Measurements from ENCODE around the gene KISS1.

KISS1 gene

DNA sequence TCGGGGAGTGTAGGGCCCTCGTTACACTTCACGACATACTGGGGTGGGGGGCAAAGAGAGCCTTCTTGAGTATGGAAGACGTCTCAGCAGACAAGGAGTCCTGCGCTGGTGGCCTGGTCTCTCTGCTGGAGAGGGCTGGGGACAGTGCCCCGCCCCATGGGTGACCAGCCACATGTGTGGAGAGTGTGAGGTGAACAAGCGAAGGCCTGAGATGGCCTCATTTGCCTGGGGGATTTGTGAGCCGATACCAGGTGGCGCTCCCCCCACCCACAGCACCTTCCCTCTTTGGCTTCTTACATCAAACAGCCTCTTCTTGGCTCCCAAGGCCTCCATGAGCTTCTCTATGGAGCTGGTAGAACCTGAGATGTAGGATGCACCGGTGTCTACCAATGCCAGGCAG lies 40.4 kb downstream of the KISS1 start:
- DNase-seq (ENCODE audit: low read depth in 2 of 2), result no peak

DNA sequence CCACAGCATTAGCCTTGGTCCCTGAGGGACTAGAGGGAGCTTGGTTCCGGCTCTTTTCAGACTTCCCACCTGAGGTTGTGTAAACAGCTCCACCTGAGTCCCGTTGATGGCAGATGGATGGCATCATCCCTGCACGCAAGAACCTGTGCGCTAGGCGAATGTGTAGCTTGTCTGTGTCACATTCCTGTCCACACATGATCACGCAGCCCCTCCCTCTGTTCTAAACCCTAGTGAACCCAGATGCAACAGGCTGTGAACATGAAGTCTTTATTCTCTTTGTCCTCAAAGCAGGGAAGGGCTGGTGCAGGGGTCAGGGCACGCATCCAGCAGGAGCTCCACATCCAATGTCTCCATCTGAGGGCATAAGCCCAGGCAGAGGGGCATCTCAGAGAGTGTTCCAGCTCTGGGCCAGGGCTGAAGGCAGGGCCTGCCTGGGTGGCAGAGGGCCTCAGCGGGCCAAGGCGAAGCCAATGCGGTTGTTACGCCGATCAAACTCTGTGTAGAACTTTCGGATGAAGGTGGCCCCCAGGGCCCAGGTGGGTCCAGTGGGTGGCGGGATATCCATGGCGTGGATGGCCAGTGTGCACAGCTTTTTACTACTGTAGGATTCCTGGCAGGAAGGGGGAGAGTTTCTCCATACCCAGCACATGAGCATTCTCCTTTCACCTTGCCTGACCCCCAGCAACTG lies 41.6 kb downstream of the KISS1 start:
- DNase-seq (ENCODE audit: low read depth in 2 of 2), result no peak

DNA sequence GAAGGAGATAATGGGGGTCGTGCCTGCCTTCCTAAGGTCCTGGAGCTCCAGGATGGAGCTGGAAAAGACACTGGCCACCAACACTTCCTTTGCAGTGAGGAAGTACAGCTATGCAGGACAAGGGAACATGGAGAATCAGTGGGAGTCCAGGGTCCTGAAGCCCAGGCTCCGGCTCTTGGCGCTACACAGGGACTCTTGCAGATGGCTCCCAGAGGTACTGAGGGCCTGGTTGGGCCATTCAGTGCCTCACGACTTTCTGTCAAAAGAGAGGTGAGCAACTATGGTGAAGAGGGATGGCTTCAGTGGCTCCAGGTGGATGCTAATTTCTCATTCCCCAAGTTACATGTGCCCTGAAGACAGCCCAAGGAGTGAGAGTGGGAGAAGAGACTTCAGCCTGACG lies 42.6 kb downstream of the KISS1 start:
- no peak for DNase-seq (ENCODE audit: low read depth in 2 of 2)

DNA sequence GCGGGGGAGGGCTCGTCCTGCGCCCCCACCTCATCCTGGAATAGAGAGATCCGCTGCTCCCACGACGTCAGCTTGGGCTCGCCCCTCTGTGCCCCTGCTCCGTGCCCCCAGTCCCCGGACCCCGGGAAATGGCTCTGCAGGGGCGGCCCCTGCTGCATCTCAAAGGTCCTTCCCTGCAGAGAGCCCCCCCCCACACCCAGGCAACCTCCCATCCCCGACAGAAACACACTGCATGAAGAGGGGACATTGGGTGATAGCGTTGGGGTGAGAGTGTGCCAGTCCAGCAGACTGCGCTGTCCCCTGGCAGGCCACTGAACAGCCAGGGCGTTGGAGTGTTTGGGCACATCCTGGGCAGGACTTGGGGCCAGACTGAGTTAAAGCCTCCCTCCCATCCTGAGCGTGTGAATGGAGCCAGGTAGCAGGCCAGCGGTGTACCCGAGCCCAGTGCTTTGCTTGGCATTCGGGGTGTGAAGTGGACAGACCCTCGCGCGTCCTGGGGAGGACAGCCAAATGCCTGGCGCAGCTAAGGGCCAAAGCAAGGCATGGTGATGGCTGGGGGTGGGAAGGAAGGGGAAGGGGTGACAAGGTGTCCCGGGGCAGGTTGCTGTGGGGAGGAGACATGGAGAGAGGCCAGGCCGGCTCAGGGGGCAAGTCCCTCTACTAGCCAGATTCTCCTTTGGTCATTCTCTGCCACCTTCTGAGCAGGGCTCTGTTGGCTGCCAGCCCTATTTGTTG lies 43.8 kb downstream of the KISS1 start:
- no peak for DNase-seq (ENCODE audit: low read depth in 2 of 2)

DNA sequence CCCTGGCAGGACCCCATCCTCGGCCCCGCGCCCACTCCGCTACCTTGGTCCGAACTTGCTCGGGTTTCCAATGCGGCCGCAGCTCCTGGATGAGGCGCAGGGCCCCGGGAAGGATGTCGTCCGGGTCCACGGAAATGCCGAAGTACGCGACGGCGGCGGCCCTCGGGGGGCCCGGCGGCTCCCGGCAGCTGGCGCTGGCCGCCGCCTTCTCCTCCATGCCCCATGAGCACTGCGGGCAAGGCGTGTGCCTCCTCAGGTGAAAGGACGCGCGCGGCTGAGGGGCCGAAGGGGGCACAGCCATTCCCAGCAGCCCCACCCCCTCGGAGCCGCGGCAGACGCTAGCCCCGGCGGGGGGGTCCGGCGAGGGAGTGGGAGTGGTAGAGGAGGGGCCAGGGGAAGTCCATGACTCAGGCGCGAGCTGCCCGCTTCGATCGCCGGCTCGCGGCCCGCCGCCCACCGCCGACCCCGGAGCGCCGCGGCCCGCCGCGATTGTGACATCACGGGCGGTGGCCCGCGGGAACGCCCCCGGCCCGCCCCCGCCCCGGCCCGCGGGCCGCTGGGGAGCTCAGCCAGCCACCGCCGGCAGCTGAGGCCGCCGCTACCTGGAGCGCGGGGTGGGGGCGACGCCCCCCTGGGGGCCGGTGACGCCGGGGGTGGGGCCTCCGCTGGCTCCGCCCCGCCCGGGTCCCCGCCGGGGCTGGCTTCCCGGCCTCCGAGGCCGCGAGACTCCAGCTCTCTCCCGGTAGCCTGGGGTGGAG lies 44.6 kb downstream of the KISS1 start, which contains the start of gene ETNK2:
Gene ETNK2, minus strand, starts transcription at position 493 of the 758 bp plus-strand sequence. Its CDS starts 192 bp downstream, at position 301.
- DNase-seq (ENCODE audit: low read depth in 2 of 2), result peak; percentile 33 to 50

DNA sequence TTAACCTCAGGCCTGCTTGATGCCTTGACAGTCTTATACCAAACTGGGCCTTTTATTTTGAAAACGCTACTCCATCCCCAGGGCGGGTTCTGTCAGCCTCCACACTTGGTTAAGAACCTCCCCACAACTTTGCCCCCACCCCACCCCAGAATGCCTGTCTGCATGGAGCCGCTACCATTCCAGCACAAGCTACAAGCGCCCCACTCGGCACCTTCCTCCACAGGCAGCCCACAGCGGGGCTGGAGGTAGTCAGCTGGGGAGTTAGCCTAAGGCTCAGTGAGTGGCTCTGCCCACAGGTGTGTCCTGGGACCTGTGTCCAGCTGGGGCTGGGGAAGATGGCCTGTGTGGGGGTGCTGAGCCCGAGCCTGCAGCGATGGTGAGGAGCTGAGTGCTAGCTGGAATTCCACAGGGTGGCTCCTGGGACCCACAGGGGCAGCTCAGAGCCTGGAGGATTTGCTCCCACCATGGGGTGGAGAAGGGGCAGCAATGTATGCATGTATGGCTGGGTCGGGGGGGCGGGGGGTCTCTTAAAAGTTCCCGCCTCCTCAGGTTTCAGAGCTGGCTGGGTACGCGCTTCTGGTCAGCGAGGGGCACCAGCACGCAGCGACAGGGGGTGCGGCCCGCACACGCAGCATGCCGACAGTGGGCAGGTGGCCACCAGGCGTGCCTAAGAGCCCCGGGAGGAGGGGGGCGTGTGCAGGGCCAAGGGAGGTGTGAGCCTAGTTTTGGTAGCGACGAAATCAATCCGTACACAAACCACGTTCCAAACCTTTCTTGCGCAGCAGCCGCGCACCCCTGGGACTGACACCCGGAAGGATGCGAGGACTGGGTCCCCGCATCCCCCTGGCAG lies 45.4 kb downstream of the KISS1 start:
- DNase-seq (ENCODE audit: low read depth in 2 of 2), result no peak

DNA sequence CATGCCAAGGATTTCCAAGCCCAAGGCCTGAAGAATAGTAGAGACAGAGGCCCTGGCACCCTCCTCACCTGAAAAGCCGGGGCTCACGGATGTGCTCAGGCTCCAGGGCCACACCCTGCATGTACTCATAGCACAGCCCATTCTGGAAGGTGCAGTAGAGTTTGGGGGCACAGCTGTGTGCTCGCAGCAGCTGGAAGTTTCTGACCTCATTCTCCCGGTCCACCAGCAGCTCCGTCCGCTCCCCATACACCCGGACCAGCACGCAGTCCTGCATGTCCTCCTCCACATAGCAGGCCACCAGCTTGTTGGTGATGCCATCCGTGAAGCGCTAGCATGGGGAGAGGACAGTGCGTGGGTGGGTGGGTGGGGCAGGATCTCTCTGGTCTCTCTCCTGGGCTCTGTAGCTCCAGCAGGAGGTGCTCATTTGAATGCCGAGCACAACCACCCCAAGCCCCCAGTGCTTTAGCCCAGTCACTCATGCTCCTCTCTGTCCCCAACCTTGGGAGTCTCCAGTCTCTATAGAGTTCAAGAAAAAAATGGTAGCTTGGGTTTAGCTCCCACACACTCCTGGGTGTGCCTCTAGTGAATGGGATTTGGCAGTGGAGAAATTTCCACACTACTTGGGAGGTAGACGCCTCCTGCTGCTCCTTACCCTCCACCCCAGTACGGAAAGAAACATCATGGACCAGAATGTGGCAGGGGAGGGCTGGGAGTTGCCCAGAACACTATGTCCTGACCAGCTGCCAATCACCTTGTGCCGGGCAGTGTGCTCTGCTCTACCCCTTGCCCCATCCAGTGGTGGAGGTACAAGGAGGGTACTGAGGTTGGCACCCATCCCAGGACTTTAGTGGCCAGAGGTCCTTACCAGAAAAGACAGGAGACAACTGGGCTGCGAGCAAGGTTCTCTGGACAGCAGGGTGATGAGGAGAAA lies 46.4 kb downstream of the KISS1 start:
- DNase-seq (ENCODE audit: low read depth in 2 of 2), result no peak

DNA sequence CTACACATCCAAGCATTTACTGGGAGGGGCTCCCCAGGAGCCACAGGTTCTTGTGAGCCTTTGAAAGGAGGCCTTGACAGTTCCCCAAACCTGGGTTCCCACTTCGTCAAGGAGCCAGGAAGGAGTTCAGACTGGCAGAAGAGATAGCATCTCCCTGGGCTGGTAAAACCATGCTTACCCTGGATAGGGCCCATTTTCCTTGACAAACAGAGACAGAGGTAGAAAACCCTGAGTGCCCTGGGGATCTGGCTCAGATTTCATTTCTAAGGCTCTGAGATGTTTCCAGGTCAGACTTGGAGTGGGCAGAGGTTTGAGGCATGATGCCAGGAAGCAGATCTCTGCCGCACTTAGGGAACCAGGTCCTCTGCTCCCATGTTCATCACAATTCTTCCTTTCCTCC lies 47.2 kb downstream of the KISS1 start:
- DNase-seq (ENCODE audit: low read depth in 2 of 2), result no peak

DNA sequence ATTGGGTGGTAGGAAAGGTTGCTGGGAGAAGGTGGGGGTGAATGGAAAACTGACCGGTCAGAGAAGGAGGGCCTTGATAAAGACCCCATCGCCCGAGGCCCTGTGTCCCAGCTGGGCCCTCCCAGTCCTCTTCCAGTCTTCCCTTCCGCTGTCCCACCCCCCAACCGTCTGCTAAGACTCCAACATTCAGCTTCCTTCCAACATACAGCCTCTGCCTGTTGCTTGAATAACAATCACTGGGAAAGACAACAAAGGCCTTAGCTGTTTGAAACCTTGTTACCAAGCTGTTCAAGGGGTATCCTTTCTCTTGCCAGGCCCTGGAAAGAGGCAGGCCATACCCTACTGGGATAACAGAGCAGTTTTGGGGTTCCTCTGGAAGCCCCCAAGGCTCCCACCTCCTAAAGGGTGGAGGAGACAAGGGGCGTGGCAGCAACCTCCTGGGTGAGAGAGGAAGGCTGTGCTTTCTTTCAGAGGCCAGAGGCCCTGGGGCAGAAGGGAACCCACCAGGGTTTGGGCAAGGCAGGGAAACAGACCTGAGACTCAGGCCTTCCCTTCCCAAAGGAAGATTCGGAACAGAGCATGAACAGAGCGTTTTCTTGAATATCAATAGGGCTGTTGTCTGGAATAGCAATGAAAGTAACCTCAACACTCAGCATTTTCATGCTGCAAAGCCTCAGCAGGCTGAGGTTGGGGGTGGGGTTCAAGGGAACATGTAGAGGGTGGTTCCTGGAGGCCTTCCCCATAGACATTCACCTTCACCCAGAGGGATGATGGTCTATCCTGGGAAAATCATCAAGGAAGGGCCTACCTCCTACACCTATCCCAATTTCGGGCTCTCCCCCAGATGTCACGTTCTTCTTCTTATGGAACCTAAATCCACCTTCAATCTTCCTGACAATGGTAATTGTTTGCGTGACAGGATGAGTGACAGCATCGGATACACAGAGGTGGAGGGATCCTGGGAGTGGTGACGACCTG lies 48.6 kb downstream of the KISS1 start:
- no peak for DNase-seq (ENCODE audit: low read depth in 2 of 2)

DNA sequence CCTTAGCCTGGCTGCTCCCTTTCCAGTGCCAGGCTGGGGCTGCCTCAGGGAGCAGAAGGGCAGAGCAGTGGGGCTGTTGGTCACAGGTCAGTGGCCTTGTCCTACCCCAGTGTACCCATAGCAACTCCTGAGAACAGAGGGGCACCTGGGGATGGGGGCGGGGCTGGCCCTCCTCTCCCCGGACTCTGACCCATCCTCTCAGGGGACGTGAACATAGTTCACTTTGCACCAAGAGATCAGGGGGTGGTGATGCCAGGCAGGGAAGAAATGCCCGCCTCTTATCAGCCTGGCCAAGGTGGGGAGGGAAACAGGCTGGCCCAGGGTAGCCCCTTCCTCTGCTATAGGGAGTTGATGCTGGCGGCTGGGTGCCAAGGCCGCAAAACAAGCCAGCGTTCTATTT lies 49.3 kb downstream of the KISS1 start:
- no peak for DNase-seq (ENCODE audit: low read depth in 2 of 2)

DNA sequence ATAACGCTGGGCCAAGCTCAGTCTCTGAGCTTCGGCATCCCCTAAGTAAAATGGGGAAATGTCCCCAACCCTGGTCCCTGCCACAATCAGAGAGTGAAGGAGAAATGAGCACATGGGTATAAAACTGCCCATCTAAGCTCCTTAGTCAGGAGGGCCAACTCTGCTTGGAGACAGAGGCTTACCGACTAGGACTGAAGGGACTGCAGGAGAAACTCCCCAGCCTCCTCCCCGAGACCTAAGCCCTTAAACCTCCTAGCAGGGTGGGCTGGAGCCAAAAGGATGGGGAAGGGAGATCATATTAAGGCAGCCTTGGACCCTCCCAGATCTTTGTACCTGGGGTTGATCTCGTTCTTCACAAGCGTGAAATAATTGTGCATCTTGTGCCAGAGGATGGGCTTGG lies 50.0 kb downstream of the KISS1 start:
- no peak for DNase-seq (ENCODE audit: low read depth in 2 of 2)

DNA sequence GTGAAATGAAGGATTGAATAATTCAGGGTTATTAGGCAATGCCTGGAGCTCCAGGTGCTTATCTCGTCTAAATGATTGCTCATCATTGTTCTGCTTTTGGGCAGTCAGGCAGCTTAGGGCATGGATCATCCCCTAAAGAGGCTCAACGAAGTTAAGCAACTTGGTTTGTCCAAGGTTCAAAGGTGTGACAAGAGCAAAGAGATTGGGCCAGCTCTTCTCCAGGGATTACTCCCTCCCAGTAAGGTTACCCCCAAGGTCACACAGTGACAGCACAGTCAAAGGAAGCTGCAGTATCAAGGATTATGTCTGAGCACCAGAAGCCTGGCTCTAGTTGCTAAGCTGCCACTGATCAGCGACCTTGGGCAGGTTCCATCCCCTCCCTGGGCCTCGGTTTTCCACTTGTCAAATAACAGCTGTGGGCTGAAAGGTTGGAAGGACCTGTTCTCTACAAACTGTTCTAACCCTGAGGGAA lies 51.2 kb downstream of the KISS1 start:
- no peak for DNase-seq (ENCODE audit: low read depth in 2 of 2)

DNA sequence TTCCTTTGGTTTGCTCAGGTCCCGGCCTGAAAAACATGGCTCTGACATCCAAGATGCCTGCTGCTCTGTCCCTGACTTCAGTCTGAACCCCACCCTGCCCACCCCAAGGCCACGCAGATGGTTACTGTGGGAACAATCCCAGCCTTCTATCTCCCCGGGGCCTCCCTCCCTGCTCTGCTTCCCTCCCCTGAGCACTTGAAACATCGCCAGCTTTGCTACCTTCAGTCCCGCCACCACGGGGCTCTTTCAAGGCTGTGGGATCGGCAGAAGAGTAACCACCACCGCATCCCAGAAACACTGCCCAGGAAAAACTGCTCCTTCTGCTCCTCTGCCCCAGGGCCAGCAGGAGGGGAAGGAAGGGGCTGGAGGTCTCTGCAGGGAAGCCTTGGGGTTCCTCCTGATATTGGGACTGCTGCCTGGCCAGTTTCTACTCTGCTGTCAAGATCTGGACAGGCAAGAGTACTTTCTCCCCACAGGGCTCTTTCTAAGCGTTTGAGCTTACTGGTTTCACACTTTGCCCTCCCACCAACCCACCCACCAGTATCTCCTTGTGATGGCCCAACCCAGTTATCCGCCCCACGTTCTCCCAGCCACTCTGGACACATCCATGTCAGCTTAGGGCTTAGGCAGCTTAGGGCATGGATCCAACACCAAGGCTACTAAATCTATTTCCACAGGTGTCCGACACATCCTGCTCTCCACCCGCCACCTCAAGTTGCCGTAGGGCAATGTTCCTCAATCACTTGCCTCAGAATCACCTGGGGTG lies 52.8 kb downstream of the KISS1 start:
- no peak for DNase-seq (ENCODE audit: low read depth in 2 of 2)

DNA sequence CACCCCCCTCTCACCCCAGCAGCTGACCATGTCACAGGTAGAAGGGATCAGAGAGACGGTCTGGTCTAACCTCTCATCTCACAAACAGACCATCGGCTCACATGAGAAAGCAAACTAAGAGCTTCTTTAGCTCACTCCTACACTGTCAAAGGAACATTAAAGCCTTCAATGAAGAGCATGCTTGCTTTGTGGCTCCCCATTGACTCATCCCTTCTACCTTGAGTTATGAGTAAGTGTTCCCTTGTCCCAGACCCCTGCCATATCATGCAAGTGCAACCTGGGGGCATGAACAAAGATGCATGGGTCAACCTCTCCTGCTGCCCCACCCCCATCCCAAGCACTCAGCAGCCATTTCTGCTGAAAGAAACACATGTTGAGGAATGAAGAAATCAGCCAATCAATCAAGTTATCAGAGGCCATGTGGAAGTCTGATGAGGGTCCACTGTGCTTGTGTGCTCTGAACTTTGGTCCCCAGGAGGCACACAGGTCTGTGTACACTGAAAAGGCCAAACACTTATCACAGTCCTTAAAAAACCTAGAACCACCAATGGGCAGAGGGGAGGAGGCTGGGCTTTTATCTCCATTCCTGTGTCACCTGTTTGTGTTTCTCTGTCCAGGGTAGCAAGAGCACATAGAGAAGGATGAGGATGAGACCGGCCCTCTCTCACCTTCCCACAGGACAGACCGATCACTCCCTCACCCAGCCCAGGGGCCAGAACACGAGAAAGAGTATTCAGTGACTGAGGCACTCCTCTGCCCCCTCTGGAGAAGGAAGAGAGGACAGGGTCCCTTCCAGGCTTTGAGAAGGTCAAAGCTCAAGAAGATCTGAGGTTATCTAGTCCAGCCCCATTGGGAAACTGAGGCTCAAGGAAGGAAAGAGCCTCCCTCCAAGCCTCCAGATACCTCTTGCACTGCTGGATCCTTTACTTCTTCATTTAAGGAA lies 54.0 kb downstream of the KISS1 start:
- no peak for DNase-seq (ENCODE audit: low read depth in 2 of 2)

DNA sequence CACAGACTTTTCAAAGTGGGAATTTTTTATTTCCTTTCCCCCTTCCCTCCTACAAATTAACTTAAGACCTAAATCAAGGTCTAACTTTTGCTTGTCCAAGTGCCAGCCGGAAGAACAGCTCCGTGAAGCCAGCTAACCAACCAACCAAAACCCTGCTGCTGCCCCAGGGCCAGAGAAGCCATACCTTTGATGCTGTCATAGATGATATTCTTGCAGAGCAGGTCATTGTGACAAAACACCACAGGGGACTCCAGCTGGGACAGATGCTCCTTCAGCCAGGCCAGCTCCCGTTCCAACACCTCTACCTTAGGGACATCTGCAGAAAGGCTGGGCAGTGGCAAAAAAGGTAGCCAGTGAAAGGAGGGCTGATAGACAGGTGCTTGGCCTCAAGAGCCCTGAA lies 55.2 kb downstream of the KISS1 start:
- no peak for DNase-seq (ENCODE audit: low read depth in 2 of 2)
